Kidney (tissue), 14 donors: ENCODE data around the gene EDEM2. TPM values are rescaled to one million over a fixed set of nuclear protein-coding genes. Genes with fewer than 3 reads are reported as not detected.

Source experiments
- DNase-seq, 5 donors: peaks; one replicate each; pipeline ENCODE4 v3.0.0-alpha.2; 2013 to 2020
- FAIRE-seq: peaks from 2 replicates; lab custom pipeline; 2012; peaks lifted over from hg19 to GRCh38; lab: Jason Lieb, UNC
- H3K27ac ChIP-seq, 2 donors: one replicate each; pipeline ENCODE4 v1.7.0; 2013; ENCODE audit warnings: low read depth in 2 of 2, low read length in 2 of 2, inconsistent platforms in 1 of 2
- H3K27me3 ChIP-seq: one replicate; pipeline ENCODE4 v1.7.1; 2013; ENCODE audit warnings: low read length, inconsistent platforms; ENCODE audit not compliant: control insufficient read depth, insufficient read depth
- H3K36me3 ChIP-seq, 3 donors: one replicate each; pipeline versions ENCODE4 v1.7.0 to v1.7.1; 2013; ENCODE audit warnings: low read length in 3 of 3, control low read depth in 1 of 3, inconsistent platforms in 1 of 3; ENCODE audit not compliant: insufficient read depth in 3 of 3, control insufficient read depth in 2 of 3
- H3K4me1 ChIP-seq, 3 donors: one replicate each; pipeline versions ENCODE4 v1.7.0 to v1.7.1; 2013; ENCODE audit warnings: low read length in 3 of 3, inconsistent platforms in 1 of 3, low read depth in 1 of 3; ENCODE audit not compliant: control insufficient read depth in 2 of 3, insufficient read depth in 2 of 3
- H3K4me3 ChIP-seq, 3 donors: one replicate each; pipeline versions ENCODE4 v1.7.0 to v1.8.1; 2013; ENCODE audit warnings: low read length in 3 of 3, control low read depth in 1 of 3, inconsistent platforms in 1 of 3
- H3K9ac ChIP-seq, 3 donors: one replicate each; pipeline versions ENCODE4 v1.7.0 to v1.7.1; 2013; ENCODE audit warnings: low read length in 3 of 3, control low read depth in 1 of 3, inconsistent platforms in 1 of 3
- H3K9me3 ChIP-seq, 3 donors: one replicate each; pipeline versions ENCODE4 v1.7.0 to v1.7.1; 2013; ENCODE audit warnings: low read length in 3 of 3, control low read depth in 1 of 3, inconsistent platforms in 1 of 3; ENCODE audit not compliant: control insufficient read depth in 2 of 3, insufficient read depth in 1 of 3
- intact Hi-C: fragments of 100-400 bp; cut with DNase I; formaldehyde crosslinking; loops from one replicate; pipeline ENCODE4 v1.11.1; 2022
- polyA plus RNA-seq: library from polyadenylated mRNA; stranded (reverse); fragments of 350-450 nt; fragmentation: Illumina TruSeq; extraction: RNeasy Lipid Tissue Mini Kit (QIAGEN cat#74804); gene quantifications from one replicate; pipeline ENCODE4 v1.2.3, GENCODE V29; 2014; ENCODE audit warnings: low read depth, low replicate concordance; ENCODE audit not compliant: insufficient read depth
- total RNA-seq: library from RNA; stranded (reverse); fragmentation: NEBNext Ultra II Directional; extraction: Animal tissue kit (Norgen Biotek cat#: 25700); gene quantifications from one replicate; pipeline ENCODE4 v1.2.1, GENCODE V29; 2021
- TF ChIP-seq, protein P1 (sequence below): IDR thresholded peaks from 3 replicates; pipeline ENCODE4 v1.5.1; 2012; ENCODE audit warnings: mild to moderate bottlenecking, moderate library complexity, borderline replicate concordance; ENCODE audit not compliant: insufficient read depth; ENCODE audit errors: extremely low read depth
- donor health status: control.
- donor health status: control.
- donor health status: control.
- donor health status: control.
- donor health status: control.
- donor health status: DM: yes; HTN: yes; CAD: no.
- donor health status: Normal renal cell carcinoma (clear cell type).

Gene EDEM2
- total and polyA plus RNA-seq, 2 donors from 2014 or later = 27.1 to 30.0 TPM

DNA sequence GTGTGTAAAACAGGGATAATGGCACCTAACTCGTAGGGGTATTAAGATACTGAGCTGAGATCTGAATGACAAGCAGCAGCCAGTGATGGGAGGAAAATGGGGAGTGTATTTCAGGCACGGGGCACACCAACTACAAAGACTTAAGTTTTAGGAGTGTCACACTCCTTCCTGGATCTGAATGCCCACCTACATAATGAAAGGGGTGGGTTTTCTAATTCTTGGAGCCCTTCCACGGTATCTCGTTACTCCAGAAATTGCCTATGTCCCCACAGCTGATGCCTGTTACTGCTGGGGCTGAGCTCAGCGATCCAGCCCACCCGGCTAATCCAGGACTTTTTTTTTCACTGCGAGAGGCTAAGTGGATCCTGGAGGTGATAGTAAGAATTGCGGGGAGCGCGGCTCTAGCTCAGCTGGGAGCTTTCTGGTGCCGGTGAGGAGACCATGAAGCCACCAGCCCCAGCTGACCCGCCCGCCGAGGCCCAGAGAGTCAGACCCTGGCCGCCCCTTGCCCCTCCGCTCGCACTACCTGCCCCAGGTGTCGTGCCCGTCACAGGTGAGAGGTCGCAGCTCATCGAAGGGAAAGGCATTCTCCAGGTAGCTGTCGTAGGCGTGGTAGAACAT is 727 bp downstream of the EDEM2 start:
- H3K36me3 ChIP-seq = peaks cover 0 to 23% (median 0%) of the 10 kb centered on the region in 3 donors
- H3K9ac ChIP-seq = peak overlapping the region; percentile 73 to 93 (median 92)
- no peaks in the 10 kb centered on the region for H3K27me3 ChIP-seq
- peak; percentile 22 to 77 (median 35) for DNase-seq
- H3K4me3 ChIP-seq = peak overlapping the region; percentile 84 to 99 (median 96)
- no peak for FAIRE-seq
- no peaks in the 10 kb centered on the region for H3K9me3 ChIP-seq
- H3K4me1 ChIP-seq = peaks cover 0 to 13% (median 9%) of the 10 kb centered on the region in 3 donors
- TF ChIP-seq, protein P1, sequence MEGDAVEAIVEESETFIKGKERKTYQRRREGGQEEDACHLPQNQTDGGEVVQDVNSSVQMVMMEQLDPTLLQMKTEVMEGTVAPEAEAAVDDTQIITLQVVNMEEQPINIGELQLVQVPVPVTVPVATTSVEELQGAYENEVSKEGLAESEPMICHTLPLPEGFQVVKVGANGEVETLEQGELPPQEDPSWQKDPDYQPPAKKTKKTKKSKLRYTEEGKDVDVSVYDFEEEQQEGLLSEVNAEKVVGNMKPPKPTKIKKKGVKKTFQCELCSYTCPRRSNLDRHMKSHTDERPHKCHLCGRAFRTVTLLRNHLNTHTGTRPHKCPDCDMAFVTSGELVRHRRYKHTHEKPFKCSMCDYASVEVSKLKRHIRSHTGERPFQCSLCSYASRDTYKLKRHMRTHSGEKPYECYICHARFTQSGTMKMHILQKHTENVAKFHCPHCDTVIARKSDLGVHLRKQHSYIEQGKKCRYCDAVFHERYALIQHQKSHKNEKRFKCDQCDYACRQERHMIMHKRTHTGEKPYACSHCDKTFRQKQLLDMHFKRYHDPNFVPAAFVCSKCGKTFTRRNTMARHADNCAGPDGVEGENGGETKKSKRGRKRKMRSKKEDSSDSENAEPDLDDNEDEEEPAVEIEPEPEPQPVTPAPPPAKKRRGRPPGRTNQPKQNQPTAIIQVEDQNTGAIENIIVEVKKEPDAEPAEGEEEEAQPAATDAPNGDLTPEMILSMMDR = no peak
- intact Hi-C loops = no loop called here
- peak overlapping the region; percentile 82 to 93 for H3K27ac ChIP-seq

DNA sequence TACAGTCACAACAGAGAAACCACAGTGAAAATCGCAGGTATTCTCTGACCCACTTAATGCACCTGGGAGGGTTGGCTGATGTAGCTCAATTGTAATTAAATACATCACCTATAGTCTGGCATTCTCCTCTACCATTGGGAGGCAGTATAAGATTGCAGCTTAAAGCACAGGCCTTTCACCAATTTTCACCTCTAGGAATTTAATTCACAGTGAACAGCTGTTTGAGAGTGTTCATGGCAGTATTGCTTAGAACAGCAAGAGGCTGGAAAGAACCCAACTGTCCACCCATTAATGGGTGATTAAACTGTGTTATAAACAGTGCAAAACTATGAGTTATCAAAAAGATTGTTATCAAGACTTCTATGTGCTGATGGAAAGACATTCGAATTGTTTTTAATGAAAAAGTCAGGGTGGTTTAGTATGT is 2.0 kb downstream of the EDEM2 start:
- Histone ChIP-seq H3K27me3 (no peaks in the 10 kb centered on the region), H3K36me3 (peaks cover 0 to 26% (median 0%) of the 10 kb centered on the region in 3 donors), H3K4me3 (no peak overlapping the region), H3K9me3 (no peaks in the 10 kb centered on the region), H3K27ac (no peak overlapping the region), H3K4me1 (peaks cover 0 to 13% (median 9%) of the 10 kb centered on the region in 3 donors), H3K9ac (peak overlapping the region in 2 of 3 donors; percentile 37 to 44)
- FAIRE-seq = no peak
- intact Hi-C loops = no loop called here
- TF ChIP-seq, protein P1 = peak; percentile 56
- peak in 3 of 5 donors; percentile 9 to 87 (median 58) for DNase-seq

DNA sequence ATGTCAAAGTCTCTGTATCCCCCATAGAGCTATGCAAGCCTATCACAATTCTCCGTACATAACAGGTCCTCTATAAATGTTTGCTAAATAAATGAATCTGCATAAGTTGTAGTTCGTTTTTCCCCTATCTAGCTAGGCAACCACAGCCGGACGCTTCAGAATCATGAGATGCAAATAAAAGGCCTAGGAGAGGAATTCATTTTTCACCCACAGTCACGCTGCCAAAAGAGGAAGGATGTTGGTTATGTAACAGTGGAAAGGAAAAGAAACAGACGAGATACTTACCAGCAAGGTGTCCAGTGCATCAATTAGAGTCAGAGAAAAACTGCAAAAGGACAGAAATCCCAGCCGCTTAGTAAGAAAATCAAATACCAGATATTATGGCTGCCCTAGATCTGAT is 2.4 kb downstream of the EDEM2 start:
- Histone ChIP-seq H3K27me3 (no peaks in the 10 kb centered on the region), H3K4me1 (peaks cover 0 to 13% (median 9%) of the 10 kb centered on the region in 3 donors), H3K36me3 (peaks cover 0 to 26% (median 3%) of the 10 kb centered on the region in 3 donors), H3K4me3 (no peak overlapping the region), H3K9ac (peak overlapping the region in 2 of 3 donors; percentile 37 to 44), H3K9me3 (no peaks in the 10 kb centered on the region), H3K27ac (no peak overlapping the region)
- no peak for DNase-seq
- TF ChIP-seq, protein P1 = no peak
- intact Hi-C loops = no loop called here
- FAIRE-seq = no peak
